ENCODE data around the gene SHE.

SHE gene

GRCh38 chr1:154476791-154477190 lies 25.4 kb downstream of the SHE start:
- DNase-seq: no peak

- peak; percentile 49 for DNase-seq
Measured at GRCh38 chr1:154474802-154475201, 27.4 kb downstream of the SHE start.

GRCh38 chr1:154471304-154471703 lies 30.9 kb downstream of the SHE start:
- peak; percentile 32 for DNase-seq

GRCh38 chr1:154469844-154470560 lies 32.2 kb downstream of the SHE start:
- no peak for DNase-seq

- no peak for DNase-seq
Measured at GRCh38 chr1:154468535-154469250, 33.5 kb downstream of the SHE start.

- no peak for DNase-seq
Measured at GRCh38 chr1:154467434-154468102, 34.6 kb downstream of the SHE start.

GRCh38 chr1:154466921-154467417 lies 35.2 kb downstream of the SHE start:
- DNase-seq: no peak

- peak; percentile 71 for DNase-seq
Measured at GRCh38 chr1:154466206-154466605, 36.0 kb downstream of the SHE start.

- peak; percentile 33 for DNase-seq
Measured at GRCh38 chr1:154465621-154466195, 36.5 kb downstream of the SHE start.

GRCh38 chr1:154463512-154463990 lies 38.7 kb downstream of the SHE start:
- DNase-seq: no peak

- no peak for DNase-seq
Measured at GRCh38 chr1:154460695-154461260, 41.4 kb downstream of the SHE start.

GRCh38 chr1:154459080-154459479 lies 43.1 kb downstream of the SHE start:
- DNase-seq: no peak

GRCh38 chr1:154456631-154457030 lies 45.6 kb downstream of the SHE start:
- no peak for DNase-seq

- DNase-seq: no peak
Measured at GRCh38 chr1:154454386-154455120, 47.7 kb downstream of the SHE start.

GRCh38 chr1:154453574-154454352 lies 48.4 kb downstream of the SHE start:
- no peak for DNase-seq

GRCh38 chr1:154453161-154453560 lies 49.1 kb downstream of the SHE start:
- DNase-seq: no peak

GRCh38 chr1:154448331-154448811 lies 53.8 kb downstream of the SHE start:
- DNase-seq: no peak

- DNase-seq: no peak
Measured at GRCh38 chr1:154446789-154447188, 55.4 kb downstream of the SHE start.

- DNase-seq: no peak
Measured at GRCh38 chr1:154446292-154446691, 55.9 kb downstream of the SHE start.

GRCh38 chr1:154445040-154445472 lies 57.2 kb downstream of the SHE start:
- DNase-seq: no peak

All from RPMI8226 (cell line).